ENCODE results near the gene ST6GALNAC5.

- TF ChIP-seq CTCF (IDR thresholded peaks at IDR 0.05; ENCODE audit: insufficient read depth, low read length) (no peak), POLR2AphosphoS5 (IDR thresholded peaks at IDR 0.05; ENCODE audit: low read depth) (no peak), REST (IDR thresholded peaks at IDR 0.05; ENCODE audit: insufficient replicate concordance, low read depth) (no peak), GABPA (IDR thresholded peaks at IDR 0.05; ENCODE audit: low read depth) (no peak), SPI1 (IDR thresholded peaks at IDR 0.05; ENCODE audit: borderline replicate concordance, low read depth) (no peak)
Measured at GRCh38 chr1:76938304-76938703, 71.0 kb downstream of the ST6GALNAC5 start.

Measured in HL-60 (cell line).